Left lung (tissue), 10 donors: Measurements from ENCODE around the gene APOO. TPM values are rescaled to one million over a fixed set of nuclear protein-coding genes. Genes with fewer than 3 reads are reported as not detected.
A peak's percentile ranks its signal among the peaks of the same experiment; 100 is the strongest.

ENCODE experiments used
- ATAC-seq: fragments of 200-7000 bp; cut with Tn5 transposase; one replicate; pipeline ENCODE4 v1.9.1; 2020; ENCODE audit warnings: moderate library complexity
- DNase-seq, 4 donors: peaks; one replicate each; pipeline ENCODE4 v3.0.0-alpha.2; 2013 to 2020
- H3K27ac ChIP-seq, 2 donors: fragments of 200-600 bp; sonication (generic) in 1 of 2; one replicate each; pipeline versions ENCODE4 v1.5.0 to v1.8.0; 2020 to 2021
- H3K27me3 ChIP-seq, 2 donors: fragments of 200-600 bp; sonication (generic) in 1 of 2; one replicate each; pipeline versions ENCODE4 v1.5.0 to v1.8.0; 2020 to 2021
- H3K36me3 ChIP-seq, 2 donors: fragments of 200-600 bp; sonication (generic) in 1 of 2; one replicate each; pipeline versions ENCODE4 v1.5.0 to v1.8.0; 2020 to 2021
- H3K4me1 ChIP-seq, 2 donors: fragments of 200-600 bp; one replicate each; pipeline ENCODE4 v1.8.0; 2021
- H3K4me3 ChIP-seq, 2 donors: fragments of 200-600 bp; sonication (generic) in 1 of 2; one replicate each; pipeline versions ENCODE4 v1.5.0 to v1.8.0; 2020 to 2021; ENCODE audit warnings: mild to moderate bottlenecking in 1 of 2
- H3K9me3 ChIP-seq, 2 donors: fragments of 200-600 bp; sonication (generic) in 1 of 2; one replicate each; pipeline versions ENCODE4 v1.5.0 to v1.8.0; 2020 to 2021
- intact Hi-C, 2 donors: fragments of 100-400 bp; cut with DNase I; formaldehyde crosslinking; loops; one replicate each; pipeline versions ENCODE4 v1.11.2 to v1.14.2; 2022
- polyA plus RNA-seq, 6 donors: library from polyadenylated mRNA; unstranded; fragments of 120-200 nt; gene quantifications; one replicate each; pipeline ENCODE4 v1.2.1, GENCODE V29; 2013; ENCODE audit not compliant: insufficient read length in 6 of 6
- total RNA-seq, 2 donors: library from RNA; stranded (reverse); fragmentation: NEBNext Ultra II Directional; extraction: Animal tissue kit (Norgen Biotek cat#: 25700); gene quantifications; one replicate each; pipeline ENCODE4 v1.2.1, GENCODE V29; 2021
- TF ChIP-seq, protein P1 (sequence below), 2 donors: fragments of 200-600 bp; sonication (generic) in 1 of 2; IDR thresholded peaks; one replicate each; pipeline versions ENCODE4 v1.5.0 to v1.8.0; 2021; ENCODE audit warnings: antibody characterized with exemption in 2 of 2
- donor health status: DM: no; HTN: yes; CAD: no.
- donor health status: DM: no; HTN: no; CAD: no.

The APOO gene
- total and polyA plus RNA-seq, 8 donors, result 15.9 to 24.3 (median 19.6) TPM

- DNase-seq (no peak), ATAC-seq (no peak)
- TF ChIP-seq, protein P1, sequence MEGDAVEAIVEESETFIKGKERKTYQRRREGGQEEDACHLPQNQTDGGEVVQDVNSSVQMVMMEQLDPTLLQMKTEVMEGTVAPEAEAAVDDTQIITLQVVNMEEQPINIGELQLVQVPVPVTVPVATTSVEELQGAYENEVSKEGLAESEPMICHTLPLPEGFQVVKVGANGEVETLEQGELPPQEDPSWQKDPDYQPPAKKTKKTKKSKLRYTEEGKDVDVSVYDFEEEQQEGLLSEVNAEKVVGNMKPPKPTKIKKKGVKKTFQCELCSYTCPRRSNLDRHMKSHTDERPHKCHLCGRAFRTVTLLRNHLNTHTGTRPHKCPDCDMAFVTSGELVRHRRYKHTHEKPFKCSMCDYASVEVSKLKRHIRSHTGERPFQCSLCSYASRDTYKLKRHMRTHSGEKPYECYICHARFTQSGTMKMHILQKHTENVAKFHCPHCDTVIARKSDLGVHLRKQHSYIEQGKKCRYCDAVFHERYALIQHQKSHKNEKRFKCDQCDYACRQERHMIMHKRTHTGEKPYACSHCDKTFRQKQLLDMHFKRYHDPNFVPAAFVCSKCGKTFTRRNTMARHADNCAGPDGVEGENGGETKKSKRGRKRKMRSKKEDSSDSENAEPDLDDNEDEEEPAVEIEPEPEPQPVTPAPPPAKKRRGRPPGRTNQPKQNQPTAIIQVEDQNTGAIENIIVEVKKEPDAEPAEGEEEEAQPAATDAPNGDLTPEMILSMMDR (IDR thresholded peaks at IDR 0.05), result no peak
- H3K27ac ChIP-seq, result no peak overlapping the region
- intact Hi-C loops, result no loop called here
- peaks cover 0 to 18% of the 10 kb centered on the region in 2 donors for H3K4me1 ChIP-seq
- peaks cover 0 to 12% of the 10 kb centered on the region in 2 donors for H3K36me3 ChIP-seq
- no peaks in the 10 kb centered on the region for H3K27me3 ChIP-seq
- H3K9me3 ChIP-seq, result no peaks in the 10 kb centered on the region
- no peak overlapping the region for H3K4me3 ChIP-seq
These were observed 117.6 kb downstream of the APOO start for GRCh38 chrX:23790155-23790497.

DNA sequence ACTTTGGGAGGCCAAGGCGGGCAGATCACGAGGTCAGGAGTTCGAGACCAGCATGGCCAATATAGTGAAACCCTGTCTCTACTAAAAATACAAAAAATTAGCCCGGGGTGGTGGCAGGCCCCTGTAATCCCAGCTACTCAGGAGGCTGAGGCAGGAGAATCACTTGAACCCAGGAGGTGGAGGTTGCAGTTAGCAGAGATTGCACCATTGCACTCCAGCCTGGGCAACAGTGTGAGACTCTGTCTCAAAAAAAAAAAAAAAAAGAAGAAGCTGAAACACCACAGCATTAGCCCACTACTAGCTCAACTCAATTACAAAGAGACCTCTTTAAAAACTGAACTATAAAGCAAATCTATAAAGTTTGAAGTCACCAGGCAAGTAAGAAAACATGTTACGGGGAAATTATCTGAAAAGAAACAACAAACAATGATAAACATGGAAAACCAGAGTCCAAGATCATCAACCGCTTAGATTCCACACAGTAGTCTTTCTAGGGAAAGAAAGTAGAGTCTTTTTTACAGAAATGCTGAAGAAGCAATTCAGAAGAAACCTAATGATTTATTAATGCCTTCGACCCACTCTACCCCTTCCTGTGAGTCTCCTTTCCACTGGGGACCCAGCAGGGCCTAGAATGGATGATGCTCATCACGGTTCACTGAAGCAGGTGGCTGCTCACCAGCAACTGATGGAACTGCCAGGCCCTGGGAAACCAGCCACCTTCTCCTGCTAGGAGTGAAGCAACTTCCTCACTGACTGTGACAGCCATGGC lies 118.2 kb downstream of the APOO start:
- Histone ChIP-seq H3K36me3 (peaks cover 0 to 15% of the 10 kb centered on the region in 2 donors), H3K27me3 (no peaks in the 10 kb centered on the region), H3K4me1 (peaks cover 0 to 19% of the 10 kb centered on the region in 2 donors), H3K4me3 (no peak overlapping the region), H3K9me3 (no peaks in the 10 kb centered on the region), H3K27ac (no peak overlapping the region)
- DNase-seq (no peak), ATAC-seq (no peak)
- intact Hi-C loops, result no loop called here
- TF ChIP-seq, protein P1 (IDR thresholded peaks at IDR 0.05), result no peak

GRCh38 chrX:23788946-23789345 lies 118.8 kb downstream of the APOO start:
- Histone ChIP-seq H3K9me3 (no peaks in the 10 kb centered on the region), H3K4me3 (no peak overlapping the region), H3K4me1 (peaks cover 0 to 19% of the 10 kb centered on the region in 2 donors), H3K36me3 (peaks cover 0 to 15% of the 10 kb centered on the region in 2 donors), H3K27ac (peak overlapping the region in 1 of 2 donors; percentile 37), H3K27me3 (no peaks in the 10 kb centered on the region)
- no peak for ATAC-seq
- TF ChIP-seq, protein P1 (IDR thresholded peaks at IDR 0.05), result no peak
- intact Hi-C loops, result no loop called here
- DNase-seq, result no peak

DNA sequence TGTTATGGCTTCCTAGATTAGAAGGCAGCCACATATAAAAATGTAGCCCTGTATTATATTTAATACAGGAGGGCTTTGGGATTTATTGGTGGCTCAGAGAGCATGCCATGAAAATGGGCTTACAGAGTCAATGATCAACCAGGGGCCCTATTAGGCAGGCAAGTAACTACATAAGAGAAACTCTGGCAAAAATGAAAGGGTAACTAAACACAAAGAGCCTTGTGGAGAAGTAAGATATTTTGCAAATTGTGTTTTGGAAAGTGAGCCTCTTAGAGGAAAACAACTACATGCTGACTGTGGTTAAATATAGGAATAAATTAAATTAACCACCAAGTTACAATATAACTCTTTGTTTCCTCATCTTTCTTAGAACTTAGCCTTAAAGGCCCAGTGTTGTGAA lies 119.2 kb downstream of the APOO start:
- no peak for ATAC-seq
- peak overlapping the region; percentile 19 to 37 for H3K27ac ChIP-seq

DNA sequence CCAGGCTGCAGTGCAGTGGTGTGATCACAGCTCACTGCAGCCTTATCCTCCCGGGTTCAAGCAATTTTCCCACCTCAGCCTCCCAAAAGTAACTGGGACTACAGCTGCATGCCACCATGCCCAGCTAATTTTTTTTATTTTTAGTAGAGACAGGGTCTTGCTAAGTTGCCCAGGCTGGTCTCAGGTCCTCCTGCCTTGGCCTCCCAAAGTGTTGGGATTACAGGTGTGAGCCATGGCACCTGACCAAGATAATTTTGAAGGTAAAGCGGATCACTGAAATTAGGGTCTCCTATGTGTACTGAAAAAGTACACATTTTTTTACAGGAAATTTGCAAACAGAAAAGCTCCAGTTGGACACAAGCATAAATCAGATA lies 120.0 kb downstream of the APOO start:
- H3K4me3 ChIP-seq, result no peak overlapping the region
- DNase-seq (no peak), ATAC-seq (no peak)
- no peaks in the 10 kb centered on the region for H3K27me3 ChIP-seq
- H3K36me3 ChIP-seq, result peaks cover 0 to 15% of the 10 kb centered on the region in 2 donors
- TF ChIP-seq, protein P1 (IDR thresholded peaks at IDR 0.05), result no peak
- peaks cover 0 to 19% of the 10 kb centered on the region in 2 donors for H3K4me1 ChIP-seq
- peak overlapping the region in 1 of 2 donors; percentile 37 for H3K27ac ChIP-seq
- H3K9me3 ChIP-seq, result no peaks in the 10 kb centered on the region
- intact Hi-C loops, result no loop called here

More for the DNA sequence above, 119.2 kb downstream of the APOO start:
- TF ChIP-seq, protein P1 (IDR thresholded peaks at IDR 0.05), result no peak
- DNase-seq, result no peak
- H3K9me3 ChIP-seq, result no peaks in the 10 kb centered on the region
- H3K27me3 ChIP-seq, result no peaks in the 10 kb centered on the region
- intact Hi-C loops, result no loop called here
- H3K36me3 ChIP-seq, result peaks cover 0 to 15% of the 10 kb centered on the region in 2 donors
- H3K4me1 ChIP-seq, result peaks cover 0 to 19% of the 10 kb centered on the region in 2 donors
- no peak overlapping the region for H3K4me3 ChIP-seq
